HepG2 (cell line): ENCODE measurements around the gene GOLT1A. TPM values are rescaled to one million over a fixed set of nuclear protein-coding genes. Genes with fewer than 3 reads are reported as not detected.

Source experiments
- ATAC-seq: fragments of 200-7000 bp; cut with Tn5 transposase; 3 replicates; pipeline ENCODE4 v1.9.1; 2020; ENCODE audit warnings: mild to moderate bottlenecking, moderate library complexity
- BruUV-seq: library from RNA; stranded (reverse); fragments of 400-500 nt; replicated peaks from 2 replicates; lab custom pipeline; 2021; lab: Mats Ljungman, UMichigan
- CTCF ChIA-PET: fragments of 300-600 bp; formaldehyde crosslinking; extraction: SDS; loops from one replicate; lab custom pipeline; 2021; ENCODE audit warnings: low total read pairs, inconsistent platforms, low intra/inter-chr PET ratio; lab: Yijun Ruan, JAX
- POLR2A ChIA-PET: fragments of 350-600 bp; sonication (Branson Sonifier 250); formaldehyde crosslinking; loops from one replicate; lab custom pipeline; 2020; ENCODE audit warnings: antibody characterized with exemption, inconsistent platforms; lab: Yijun Ruan, JAX
- DNase-seq: peaks from one replicate; pipeline ENCODE4 v3.0.0-alpha.2; 2015; ENCODE audit warnings: low spot score
- FAIRE-seq: peaks from 3 replicates; lab custom pipeline; 2011; peaks lifted over from hg19 to GRCh38; lab: Jason Lieb, UNC
- H2AFZ ChIP-seq: one replicate; pipeline ENCODE4 v1.6.1; 2011; ENCODE audit warnings: low read length, inconsistent platforms
- H3K27ac ChIP-seq: fragments of 300-600 bp; 3 replicates; pipeline ENCODE4 v1.8.0; 2011; ENCODE audit warnings: mixed run types, mild to moderate bottlenecking, mixed read lengths, low read length, inconsistent platforms; ENCODE audit not compliant: insufficient read depth; ENCODE audit errors: extremely low read length
- H3K27me3 ChIP-seq, 2 experiments: fragments of 200-600 bp in 1 of 2; 2 replicates in 1 of 2; 3 replicates in 1 of 2; pipeline versions ENCODE4 v1.6.0 to v1.8.0; 2011; ENCODE audit warnings: low read length in 2 of 2, mild to moderate bottlenecking in 2 of 2, moderate library complexity in 2 of 2, inconsistent platforms in 1 of 2; ENCODE audit not compliant: insufficient read depth in 2 of 2, control insufficient read depth in 1 of 2
- H3K36me3 ChIP-seq, 2 experiments: fragments of 200-600 bp in 1 of 2; replicated peaks in 1 of 2; 2 replicates in 1 of 2; 3 replicates in 1 of 2; pipeline versions ENCODE4 v1.5.1 to v1.8.0; 2011; ENCODE audit warnings: low read length in 2 of 2, inconsistent platforms in 1 of 2; ENCODE audit not compliant: insufficient read depth in 2 of 2, control insufficient read depth in 1 of 2
- H3K4me1 ChIP-seq: 2 replicates; pipeline ENCODE4 v1.5.1; 2012; ENCODE audit warnings: low read length, inconsistent platforms; ENCODE audit not compliant: insufficient read depth
- H3K4me2 ChIP-seq: 2 replicates; pipeline ENCODE4 v1.6.0; 2011; ENCODE audit warnings: low read depth, low read length, inconsistent platforms
- H3K4me3 ChIP-seq, 3 experiments: fragments of 200-600 bp in 1 of 3; sonication (generic), shearing (Covaris generic) in 1 of 3; replicated peaks in 1 of 3; 2 replicates each; pipeline ENCODE4 v1.5.1; 2011 to 2016; ENCODE audit warnings: low read length in 3 of 3, inconsistent platforms in 2 of 3, low read depth in 2 of 3, mild to moderate bottlenecking in 2 of 3, control low read depth in 1 of 3, mixed read lengths in 1 of 3; ENCODE audit not compliant: insufficient read depth in 1 of 3
- H3K79me2 ChIP-seq: one replicate; pipeline ENCODE4 v1.6.1; 2011; ENCODE audit warnings: low read length, inconsistent platforms; ENCODE audit not compliant: insufficient read depth
- H3K9ac ChIP-seq: 2 replicates; pipeline ENCODE4 v1.6.0; 2011; ENCODE audit warnings: mild to moderate bottlenecking, low read depth, low read length, inconsistent platforms; ENCODE audit not compliant: insufficient read depth
- H3K9me3 ChIP-seq: 2 replicates; pipeline ENCODE4 v1.5.1; 2012; ENCODE audit warnings: mild to moderate bottlenecking, low read length
- H4K20me1 ChIP-seq: 2 replicates; pipeline ENCODE4 v1.6.0; 2011; ENCODE audit warnings: inconsistent platforms, mild to moderate bottlenecking, low read length, moderate library complexity; ENCODE audit not compliant: insufficient read depth
- AGO2 ChIP-seq: fragments of 200-400 bp; formaldehyde crosslinking; optimal IDR thresholded peaks from 2 replicates; pipeline ENCODE3; 2017; ENCODE audit warnings: mild to moderate bottlenecking, low read depth, low read length, moderate library complexity
- RELA ChIP-seq: sonication (generic); formaldehyde crosslinking; IDR thresholded peaks from 2 replicates; pipeline ENCODE4 v1.4.0; 2020; ENCODE audit warnings: missing genetic modification reagents
- ZNF260 ChIP-seq: sonication (generic); formaldehyde crosslinking; IDR thresholded peaks from 2 replicates; pipeline ENCODE4 v1.4.0; 2020; ENCODE audit warnings: missing genetic modification reagents, low read depth, mild to moderate bottlenecking, borderline replicate concordance
- ZNF580 ChIP-seq: IDR thresholded peaks from 2 replicates; pipeline ENCODE4 v1.6.1; 2016; ENCODE audit warnings: low read depth, borderline replicate concordance
- WGBS: methylation state at CpG from one replicate; pipeline ENCODE4 v1.1.6; 2017; ENCODE audit warnings: low lambda C conversion rate; 5-methylcytosine and 5-hydroxymethylcytosine counted together
- in situ Hi-C: cut with HindIII; loops from 2 replicates; pipeline ENCODE4 v1.10.0; 2017; ENCODE audit warnings: low pct_unique_long_range_greater_than_20kb; ENCODE audit not compliant: extremely low pct_ligation_motif_present
- intact Hi-C: fragments of 100-400 bp; cut with micrococcal nuclease; formaldehyde crosslinking; loops from one replicate; pipeline ENCODE4 v1.10.0; 2022; ENCODE audit not compliant: unreplicated experiment
- polyA plus RNA-seq, 8 experiments: library from polyadenylated mRNA; depleted of rRNA in 3 of 8; stranded (reverse) in 7 of 8; unstranded in 1 of 8; fragments of >200 nt; fragmentation: Illumina TruSeq in 4 of 8; extraction: Trizol in 4 of 8; gene quantifications; 2 replicates each; pipeline versions ENCODE4 v1.2.1 to v1.2.3, GENCODE V29; 2011 to 2016; ENCODE audit warnings: low read depth in 4 of 8, missing spikeins in 1 of 8, mixed read lengths in 1 of 8; ENCODE audit not compliant: insufficient read depth in 1 of 8
- total RNA-seq, 5 experiments: library from RNA; depleted of rRNA; stranded (reverse); fragments of >200 nt; fragmentation: Illumina TruSeq; extraction: Trizol; gene quantifications; 2 replicates each; pipeline ENCODE4 v1.2.3, GENCODE V29; 2016; ENCODE audit warnings: low read depth in 1 of 5

GOLT1A gene
- total and polyA plus RNA-seq, 2 of the 13 experiments (the other 11 are each of a cell fraction or from before 2014, with no cell fraction given) = 25.8 to 28.0 TPM

- no peaks in the 10 kb centered on the region for H4K20me1 ChIP-seq
- no peak overlapping the region for H3K4me3 ChIP-seq
- ATAC-seq (no peak), DNase-seq (no peak), FAIRE-seq (no peak)
- TF ChIP-seq ZNF260 (CRISPR knock-in tag) (no peak), AGO2 (peak; percentile 19)
- H3K4me2 ChIP-seq = no peak overlapping the region
- H2AFZ ChIP-seq = no peak overlapping the region
- H3K4me1 ChIP-seq = no peaks in the 10 kb centered on the region
- peaks cover 7 to 12% of the 10 kb centered on the region in 2 experiments; a peak in 2 of 5 replicates for H3K36me3 ChIP-seq
- in situ Hi-C loops = no loop called here
- H3K9me3 ChIP-seq = no peaks in the 10 kb centered on the region
- WGBS = 98% methylated on average over 8 of the region's 10 CpGs
- no peaks in the 10 kb centered on the region for H3K27me3 ChIP-seq
- H3K9ac ChIP-seq = no peak overlapping the region
- POLR2A ChIA-PET = no interaction called here
- H3K27ac ChIP-seq = no peak overlapping the region
- CTCF ChIA-PET = no interaction called here
- intact Hi-C loops = no loop called here
- H3K79me2 ChIP-seq = no peaks in the 10 kb centered on the region
- BruUV-seq = no TSS peak
These were observed 29.1 kb upstream of the GOLT1A start for GRCh38 chr1:204242920-204243319.

GRCh38 chr1:204241914-204242313, 28.1 kb upstream of the GOLT1A start:
- Histone ChIP-seq H3K27ac (no peak overlapping the region), H3K9ac (no peak overlapping the region), H3K9me3 (no peaks in the 10 kb centered on the region), H3K36me3 (peaks cover 7 to 12% of the 10 kb centered on the region in 2 experiments; a peak in 2 of 5 replicates), H3K79me2 (no peaks in the 10 kb centered on the region), H3K4me2 (no peak overlapping the region), H3K27me3 (no peaks in the 10 kb centered on the region), H2AFZ (no peak overlapping the region), H3K4me1 (no peaks in the 10 kb centered on the region), H4K20me1 (no peaks in the 10 kb centered on the region), H3K4me3 (no peak overlapping the region)
- 85% methylated on average over 5 of the region's 5 CpGs for WGBS
- ATAC-seq (no peak), DNase-seq (no peak), FAIRE-seq (no peak)
- no peak for TF ChIP-seq ZNF580
- TF ChIP-seq RELA (CRISPR knock-in tag) = no peak
- in situ Hi-C loops = no loop called here
- POLR2A ChIA-PET = no interaction called here
- no TSS peak for BruUV-seq
- intact Hi-C loops = no loop called here
- CTCF ChIA-PET = no interaction called here
